AG04450 (cell line): Measurements from ENCODE around the gene EGLN1. TPM values are rescaled to one million over a fixed set of nuclear protein-coding genes. Genes with fewer than 3 reads are reported as not detected.
"Not testable (repeated sequence)": the region's sequence is repeated elsewhere in the genome, so short reads cannot be mapped to it uniquely, and the experiment has no call there.

Source experiments
- CTCF ChIA-PET: fragments of 300-600, 350-600 bp; formaldehyde crosslinking; extraction: SDS; loops from one replicate; lab custom pipeline; 2022; ENCODE audit warnings: antibody characterized with exemption, inconsistent platforms; lab: Charles Lee
- POLR2A ChIA-PET: fragments of 350-600 bp; formaldehyde crosslinking; extraction: SDS; loops from one replicate; lab custom pipeline; 2021; ENCODE audit warnings: antibody characterized with exemption, inconsistent platforms; lab: Yijun Ruan, JAX
- DNase-seq: peaks from one replicate; pipeline ENCODE4 v3.0.0-alpha.2; 2011; ENCODE audit warnings: low read depth, low spot score
- H3K27ac ChIP-seq: one replicate; pipeline ENCODE4 v1.5.1; 2012; ENCODE audit warnings: low read depth, low read length, control low read depth
- H3K27me3 ChIP-seq: one replicate; pipeline ENCODE4 v1.6.0; 2012; ENCODE audit warnings: low read length; ENCODE audit not compliant: control insufficient read depth, insufficient read depth
- H3K4me3 ChIP-seq: 2 replicates; pipeline ENCODE4 v1.5.1; 2011; ENCODE audit warnings: mild to moderate bottlenecking, low read depth, low read length, control low read depth
- H3K9me3 ChIP-seq: 2 replicates; pipeline ENCODE4 v1.5.1; 2012; ENCODE audit warnings: low read length; ENCODE audit not compliant: control insufficient read depth, insufficient read depth
- polyA plus RNA-seq: library from polyadenylated mRNA; depleted of rRNA; stranded (reverse); fragments of >200 nt; gene quantifications from 2 replicates; pipeline ENCODE4 v1.2.3, GENCODE V29; 2011
- TF ChIP-seq, protein P1 (sequence below): IDR thresholded peaks from 2 replicates; pipeline ENCODE4 v1.5.1; 2011; ENCODE audit warnings: low read depth, low read length, control low read depth, inconsistent platforms

The EGLN1 gene
- polyA plus RNA-seq, 1 experiment = 48.2 TPM

DNA sequence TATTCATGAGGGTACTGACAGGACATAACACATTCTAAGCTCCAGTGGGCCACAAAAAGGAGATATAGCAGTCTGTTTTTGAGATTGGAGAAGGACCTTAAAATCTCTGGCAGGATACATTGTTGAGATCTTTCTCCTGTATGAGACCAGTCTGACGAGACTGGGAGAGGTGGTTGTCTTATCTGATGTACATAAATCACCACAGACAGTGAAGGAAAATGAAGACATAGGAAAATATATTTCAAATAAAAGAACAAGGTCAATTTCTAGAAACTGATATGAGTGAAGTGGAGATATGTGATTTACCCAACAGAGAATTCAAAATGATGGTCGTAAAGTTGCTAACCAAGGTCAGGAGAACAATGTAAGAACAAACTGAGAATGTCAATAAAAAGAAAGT lies 21.3 kb upstream of the EGLN1 start:
- H3K27me3 ChIP-seq = peaks cover 4% of the 10 kb centered on the region
- ChIA-PET CTCF (no interaction called here), POLR2A (no interaction called here)
- TF ChIP-seq, protein P1, sequence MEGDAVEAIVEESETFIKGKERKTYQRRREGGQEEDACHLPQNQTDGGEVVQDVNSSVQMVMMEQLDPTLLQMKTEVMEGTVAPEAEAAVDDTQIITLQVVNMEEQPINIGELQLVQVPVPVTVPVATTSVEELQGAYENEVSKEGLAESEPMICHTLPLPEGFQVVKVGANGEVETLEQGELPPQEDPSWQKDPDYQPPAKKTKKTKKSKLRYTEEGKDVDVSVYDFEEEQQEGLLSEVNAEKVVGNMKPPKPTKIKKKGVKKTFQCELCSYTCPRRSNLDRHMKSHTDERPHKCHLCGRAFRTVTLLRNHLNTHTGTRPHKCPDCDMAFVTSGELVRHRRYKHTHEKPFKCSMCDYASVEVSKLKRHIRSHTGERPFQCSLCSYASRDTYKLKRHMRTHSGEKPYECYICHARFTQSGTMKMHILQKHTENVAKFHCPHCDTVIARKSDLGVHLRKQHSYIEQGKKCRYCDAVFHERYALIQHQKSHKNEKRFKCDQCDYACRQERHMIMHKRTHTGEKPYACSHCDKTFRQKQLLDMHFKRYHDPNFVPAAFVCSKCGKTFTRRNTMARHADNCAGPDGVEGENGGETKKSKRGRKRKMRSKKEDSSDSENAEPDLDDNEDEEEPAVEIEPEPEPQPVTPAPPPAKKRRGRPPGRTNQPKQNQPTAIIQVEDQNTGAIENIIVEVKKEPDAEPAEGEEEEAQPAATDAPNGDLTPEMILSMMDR = no peak
- DNase-seq = no peak
- no peak overlapping the region for H3K27ac ChIP-seq
- no peak overlapping the region for H3K4me3 ChIP-seq
- no peaks in the 10 kb centered on the region for H3K9me3 ChIP-seq

DNA sequence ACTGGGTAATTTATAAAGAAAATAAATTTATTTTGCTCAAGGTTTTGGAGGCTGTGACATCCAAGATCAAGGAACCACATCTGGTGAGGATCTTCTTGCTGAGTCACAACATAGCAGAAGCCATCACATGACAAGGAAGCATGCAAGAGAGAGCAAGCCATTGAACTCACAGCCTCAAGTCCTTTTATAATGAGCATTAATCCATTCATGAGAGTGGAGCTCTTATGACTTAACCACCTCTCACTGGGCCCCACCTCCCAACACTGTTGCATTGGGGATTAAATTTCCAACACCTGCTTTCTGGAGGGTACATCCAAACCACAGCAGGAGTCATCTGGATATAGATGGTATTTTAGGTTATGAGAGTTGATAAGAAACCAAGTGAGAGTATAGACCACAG lies 20.6 kb upstream of the EGLN1 start:
- no peak for DNase-seq
- Histone ChIP-seq H3K4me3 (no peak overlapping the region), H3K9me3 (no peaks in the 10 kb centered on the region), H3K27me3 (peaks cover 4% of the 10 kb centered on the region), H3K27ac (no peak overlapping the region)
- ChIA-PET POLR2A (no interaction called here), CTCF (no interaction called here)
- TF ChIP-seq, protein P1 = no peak

DNA sequence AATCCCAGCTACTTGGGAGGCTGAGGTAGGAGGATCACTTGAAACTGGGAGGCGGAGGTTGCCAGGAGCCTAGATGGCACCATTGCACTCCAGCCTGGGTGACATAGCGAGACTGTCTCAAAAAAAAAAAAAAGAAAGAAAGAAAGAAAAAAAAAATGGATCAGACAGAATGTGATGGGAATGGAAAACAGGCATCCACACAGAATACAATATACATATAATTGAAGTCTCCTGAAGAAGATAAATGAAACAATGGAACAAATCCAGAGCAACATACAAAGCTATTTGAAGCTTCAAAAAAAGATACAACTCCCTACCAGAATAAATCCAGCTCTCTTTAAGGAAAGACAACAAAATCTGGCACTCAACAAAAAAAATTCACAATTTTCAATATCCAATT lies 10.9 kb upstream of the EGLN1 start:
- no peak overlapping the region for H3K27ac ChIP-seq
- H3K4me3 ChIP-seq = no peak overlapping the region
- DNase-seq = no peak
- ChIA-PET POLR2A (no interaction called here), CTCF (interaction anchor here (0.7 kb wide), 1 partner anchor 49 kb away, joined by 3 read pairs; no protein-coding TSS in a partner anchor)
- no peaks in the 10 kb centered on the region; the same call in 1 of the 2 replicates for H3K9me3 ChIP-seq
- H3K27me3 ChIP-seq = no peaks in the 10 kb centered on the region
- TF ChIP-seq, protein P1 = no peak

DNA sequence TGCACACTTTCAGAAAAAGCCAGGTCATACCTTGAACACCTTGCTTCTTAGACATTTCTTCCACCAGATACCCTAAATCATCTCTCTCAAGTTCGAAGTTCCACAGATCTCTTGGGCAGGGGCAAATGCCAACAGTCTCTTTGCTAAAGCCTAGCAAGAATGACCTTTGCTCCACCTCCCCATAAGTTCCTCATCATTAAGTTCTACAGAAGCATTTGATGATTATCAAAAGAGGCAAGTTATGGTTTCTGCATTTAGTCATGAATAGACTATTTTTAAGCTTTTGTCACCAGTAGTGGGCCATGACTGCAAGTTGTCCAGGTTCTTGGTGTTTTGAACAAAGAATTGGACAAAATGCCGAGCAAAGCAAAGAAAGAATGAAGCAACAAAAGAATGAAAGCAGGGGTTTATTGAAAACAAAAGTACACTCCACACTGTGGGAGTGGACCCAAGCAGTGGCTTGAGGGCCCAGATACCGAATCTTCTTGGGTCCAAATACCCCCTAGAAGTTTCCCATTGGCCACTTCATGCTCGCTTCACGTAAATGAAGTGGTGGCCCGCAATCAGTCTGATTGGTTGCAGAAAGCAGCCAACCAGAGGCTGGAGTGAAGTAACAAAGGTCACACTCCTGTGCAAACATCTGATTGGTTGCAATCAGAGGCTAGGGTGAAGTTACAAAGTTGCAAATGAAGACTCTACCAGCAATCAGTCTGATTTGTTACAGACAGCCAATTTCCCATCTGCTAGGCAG lies 9.8 kb upstream of the EGLN1 start:
- Histone ChIP-seq H3K27me3 (no peaks in the 10 kb centered on the region), H3K27ac (no peak overlapping the region), H3K9me3 (no peaks in the 10 kb centered on the region; the same call in 1 of the 2 replicates), H3K4me3 (no peak overlapping the region)
- POLR2A ChIA-PET = no interaction called here
- TF ChIP-seq, protein P1 = no peak
- CTCF ChIA-PET = no interaction called here
- no peak for DNase-seq

DNA sequence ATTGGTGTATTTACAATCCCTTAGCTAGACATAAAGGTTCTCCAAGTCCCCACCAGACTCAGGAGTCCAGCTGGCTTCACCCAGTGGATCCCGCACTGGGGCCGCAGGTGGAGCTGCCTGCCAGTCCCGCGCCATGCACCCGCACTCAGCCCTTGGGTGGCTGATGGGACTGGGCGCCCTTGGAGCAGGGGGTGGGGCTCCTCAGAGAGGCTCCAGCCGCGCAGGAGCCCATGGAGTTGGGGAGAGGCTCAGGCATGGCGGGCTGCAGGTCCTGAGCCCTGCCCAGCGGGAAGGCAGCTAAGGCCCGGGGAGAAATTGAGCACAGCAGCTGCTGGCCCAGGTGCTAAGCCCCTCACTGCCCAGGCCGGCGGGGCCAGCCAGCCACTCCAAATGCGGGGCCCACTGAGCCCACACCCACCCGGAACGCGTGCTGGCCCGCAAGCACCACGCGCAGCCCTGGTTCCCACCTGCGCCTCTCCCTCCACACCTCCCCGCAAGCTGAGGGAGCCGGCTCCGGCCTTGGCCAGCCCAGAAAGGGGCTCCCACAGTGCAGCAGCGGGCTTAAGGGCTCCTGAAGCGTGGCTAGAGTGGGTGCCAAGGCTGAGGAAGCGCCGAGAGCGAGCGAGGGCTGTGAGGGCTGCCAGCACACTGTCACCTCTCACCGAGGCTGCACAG lies 8.7 kb upstream of the EGLN1 start:
- CTCF ChIA-PET = not testable (repeated sequence)

More for the DNA sequence above, 8.7 kb upstream of the EGLN1 start:
- H3K9me3 ChIP-seq, H3K27ac ChIP-seq, H3K27me3 ChIP-seq, DNase-seq, H3K4me3 ChIP-seq: not testable (repeated sequence)
- POLR2A ChIA-PET = interaction anchor here (0.7 kb wide), 1 partner anchor 107 kb away, joined by 3 read pairs; no protein-coding TSS in a partner anchor
